Omental fat pad (tissue), 4 donors: Measurements from ENCODE around the gene TTC7B. TPM values are rescaled to one million over a fixed set of nuclear protein-coding genes. Genes with fewer than 3 reads are reported as not detected.

ENCODE experiments used
- ATAC-seq: fragments of 150-250 bp; one replicate; pipeline ENCODE4 v1.9.1; 2016; ENCODE audit warnings: mild to moderate bottlenecking, moderate library complexity; ENCODE audit not compliant: low FRiP score
- DNase-seq: peaks from one replicate; pipeline ENCODE4 v3.0.0-alpha.2; 2019; ENCODE audit warnings: low spot score
- CTCF ChIP-seq, 3 donors: fragments of 450-650 bp; IDR thresholded peaks; one replicate each; pipeline ENCODE4 v1.5.1; 2016 to 2017; ENCODE audit warnings: antibody characterized with exemption in 3 of 3, mild to moderate bottlenecking in 3 of 3, moderate library complexity in 2 of 3
- total RNA-seq, 4 donors: library from RNA; depleted of rRNA; stranded (reverse); fragments of >200 nt; gene quantifications; one replicate each; pipeline ENCODE4 v1.1.0, GENCODE V29; 2016

TTC7B gene
- total RNA-seq, 4 donors from 2014 or later: 31.9 to 56.3 (median 38.4) TPM

DNA sequence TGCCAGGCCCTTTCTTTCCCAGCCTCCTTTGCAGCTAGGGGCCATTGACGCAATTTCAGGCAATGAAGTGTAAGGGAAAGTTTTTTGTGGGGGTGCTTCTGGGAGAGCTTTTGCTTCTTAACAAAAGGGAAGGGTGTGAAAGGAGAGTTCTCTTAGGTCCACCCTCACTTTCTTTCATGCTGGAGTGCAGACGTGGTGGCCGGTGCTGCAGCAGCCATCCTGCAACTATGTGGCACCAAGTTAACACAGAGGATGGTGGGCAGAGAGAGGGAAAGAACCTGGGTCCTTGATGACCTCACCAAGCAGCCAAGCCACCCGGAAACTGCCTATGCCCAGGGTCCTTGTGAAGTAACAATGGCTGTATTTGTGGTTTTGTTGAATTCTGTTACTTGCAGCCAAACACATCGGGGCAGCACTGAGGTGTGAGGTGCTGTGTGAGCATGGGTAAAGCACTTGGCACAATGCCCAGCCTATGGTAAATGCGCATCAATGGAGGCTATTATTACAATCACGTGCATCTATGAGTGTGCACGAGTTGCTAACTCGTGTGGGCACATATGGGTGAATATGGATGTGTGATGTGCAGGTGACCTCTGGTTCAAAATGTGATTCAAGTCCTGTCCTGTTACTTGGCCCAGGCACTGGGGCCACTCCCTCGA lies 296.8 kb downstream of the TTC7B start:
- DNase-seq (no peak), ATAC-seq (no peak)
- TF ChIP-seq CTCF (IDR thresholded peaks at IDR 0.05): no peak

GRCh38 chr14:90518941-90519256 lies 297.3 kb downstream of the TTC7B start:
- no peak for TF ChIP-seq CTCF (IDR thresholded peaks at IDR 0.05)
- ATAC-seq (no peak), DNase-seq (no peak)

DNA sequence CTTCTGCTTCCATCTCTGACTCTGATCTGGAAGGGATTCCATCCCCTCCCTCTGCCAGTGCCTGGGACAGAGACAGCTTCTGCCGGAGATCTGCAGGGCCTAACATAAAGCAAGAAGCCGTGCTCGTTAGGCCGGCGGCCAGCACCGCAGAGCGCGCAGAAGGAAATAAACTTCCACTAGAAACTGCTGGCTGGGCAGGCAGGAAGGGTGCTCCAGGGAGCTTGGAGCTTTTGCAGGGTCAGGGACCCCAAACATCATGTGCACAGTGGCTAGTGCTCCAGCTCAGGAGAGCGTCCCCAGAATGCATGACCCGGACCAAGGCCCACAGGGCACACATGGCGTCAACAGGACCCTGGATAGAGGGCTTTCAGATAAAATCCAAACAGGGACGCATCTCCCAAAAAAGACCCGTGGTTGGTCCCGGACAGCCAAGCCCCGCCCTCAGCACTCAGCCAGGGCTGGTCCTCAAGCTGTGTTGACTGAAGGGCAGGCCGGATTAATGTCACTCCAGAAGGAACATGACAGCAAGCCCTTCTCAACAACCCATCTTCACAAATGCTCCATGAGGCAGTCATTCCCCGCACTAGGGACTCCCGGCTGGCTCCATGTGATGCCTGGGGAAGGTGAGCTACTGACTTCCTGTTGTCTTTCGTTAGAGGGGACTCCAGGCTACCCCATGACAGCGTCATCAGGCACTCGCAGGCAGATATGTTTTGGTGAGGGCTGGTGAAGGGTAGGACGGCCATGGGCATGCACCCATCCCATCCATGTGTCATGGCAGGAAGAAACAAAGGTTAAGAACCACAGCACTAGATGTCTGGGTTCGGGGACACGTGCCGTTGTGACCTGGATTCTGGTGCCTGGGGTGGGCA lies 297.9 kb downstream of the TTC7B start:
- DNase-seq (no peak), ATAC-seq (no peak)
- no peak for TF ChIP-seq CTCF (IDR thresholded peaks at IDR 0.05)

DNA sequence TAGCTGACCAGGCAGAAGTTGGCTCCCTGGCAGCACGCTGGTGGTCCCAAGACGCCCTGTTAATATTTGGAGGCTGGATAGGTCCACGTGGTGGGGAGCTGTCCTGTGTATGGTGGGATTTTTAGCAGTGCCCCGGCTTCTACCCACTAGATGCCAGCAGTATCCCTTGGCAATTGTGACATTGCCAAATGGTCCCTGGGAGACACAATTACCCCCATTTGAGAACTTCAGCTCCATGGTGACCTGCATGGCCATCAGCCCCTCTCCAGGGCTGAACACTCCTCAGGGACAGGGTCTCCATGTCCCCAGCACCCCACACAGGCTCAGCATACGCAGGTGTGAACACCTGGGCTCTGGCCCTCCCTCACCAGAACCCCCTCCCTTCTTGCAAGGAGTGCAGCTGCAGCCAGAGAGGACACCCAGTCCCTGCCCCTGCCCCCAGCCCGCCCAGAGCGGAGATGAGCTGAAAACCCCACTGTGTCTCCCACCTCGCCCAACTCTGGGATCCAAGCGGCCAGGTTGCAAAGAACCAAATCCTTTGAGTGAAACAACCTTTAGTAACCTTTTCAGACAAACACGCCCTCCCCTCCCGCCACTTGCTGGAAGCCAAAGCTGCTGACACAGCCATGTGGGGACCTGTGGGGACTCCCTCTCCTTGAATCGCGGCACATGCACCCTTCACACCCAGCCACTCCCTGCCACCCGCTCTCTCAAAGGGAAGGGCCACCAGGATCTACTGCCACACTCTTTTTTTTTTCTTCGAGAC lies 299.0 kb downstream of the TTC7B start:
- ATAC-seq (no peak), DNase-seq (no peak)
- TF ChIP-seq CTCF (IDR thresholded peaks at IDR 0.05): no peak

- TF ChIP-seq CTCF (IDR thresholded peaks at IDR 0.05): no peak
- ATAC-seq (no peak), DNase-seq (no peak)
Observed at GRCh38 chr14:90514566-90514965, 301.7 kb downstream of the TTC7B start.

DNA sequence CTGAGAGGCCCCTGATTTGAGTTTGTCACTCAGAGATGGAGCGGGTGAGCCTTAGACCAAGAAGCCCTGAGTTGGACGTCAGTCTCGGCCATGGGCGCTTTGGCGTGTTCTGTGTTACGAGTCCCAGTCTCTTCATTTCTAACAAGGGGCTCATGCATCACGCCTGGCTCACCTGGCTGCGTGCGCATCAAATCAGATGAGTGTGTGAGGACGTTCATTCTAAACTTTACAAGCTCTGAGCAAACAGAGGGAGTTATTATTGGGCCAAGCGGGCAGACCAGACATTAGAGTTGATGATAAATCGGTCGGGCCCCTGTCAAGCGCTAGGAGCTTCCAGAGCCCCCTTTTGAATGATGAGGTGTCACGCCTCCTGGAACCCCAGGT lies 302.2 kb downstream of the TTC7B start:
- no peak for TF ChIP-seq CTCF (IDR thresholded peaks at IDR 0.05)
- ATAC-seq: no peak
- no peak for DNase-seq
